PC-3 (cell line): ENCODE results near the gene ST6GALNAC5. TPM values are rescaled to one million over a fixed set of nuclear protein-coding genes. Genes with fewer than 3 reads are reported as not detected.

Source experiments
- ATAC-seq: fragments of 200-7000 bp; cut with Tn5 transposase; 2 replicates; pipeline ENCODE4 v1.9.1; 2020; ENCODE audit warnings: mild to moderate bottlenecking, moderate library complexity
- BruUV-seq: library from RNA; stranded (reverse); fragments of 400-500 nt; replicated peaks from 2 replicates; lab custom pipeline; 2021; lab: Mats Ljungman, UMichigan
- CTCF ChIA-PET: fragments of 300-600 bp; sonication (Branson Sonifier 250); formaldehyde crosslinking; loops from one replicate; lab custom pipeline; 2022; ENCODE audit warnings: antibody characterized with exemption; lab: Charles Lee
- POLR2A ChIA-PET: fragments of 300-600 bp; sonication (Branson Sonifier 250); formaldehyde crosslinking; loops from one replicate; lab custom pipeline; 2022; ENCODE audit warnings: antibody characterized with exemption; ENCODE audit not compliant: unreplicated experiment; lab: Charles Lee
- DNase-seq: peaks from one replicate; pipeline ENCODE4 v3.0.0-alpha.2; 2015
- H2AFZ ChIP-seq: fragments of 300-600 bp; sonication (generic); 2 replicates; pipeline ENCODE4 v1.6.0; 2016; ENCODE audit warnings: antibody characterized with exemption, low read length
- H3F3A ChIP-seq: fragments of 300-600 bp; sonication (generic); one replicate; pipeline ENCODE4 v1.6.0; 2017; ENCODE audit warnings: antibody characterized with exemption, low read length, control low read depth, mild to moderate bottlenecking; ENCODE audit not compliant: unreplicated experiment
- H3K27ac ChIP-seq: fragments of 300-600 bp; sonication (generic); 2 replicates; pipeline ENCODE4 v1.5.1; 2016; ENCODE audit warnings: mild to moderate bottlenecking, low read length
- H3K27me3 ChIP-seq: fragments of 300-600 bp; sonication (generic); 2 replicates; pipeline ENCODE4 v1.6.1; 2016; ENCODE audit warnings: low read length, mixed read lengths
- H3K36me3 ChIP-seq: fragments of 300-600 bp; sonication (generic); 2 replicates; pipeline ENCODE4 v1.6.1; 2016; ENCODE audit warnings: low read depth, mixed run types, low read length, mixed read lengths
- H3K4me1 ChIP-seq: fragments of 300-600 bp; sonication (generic); 2 replicates; pipeline ENCODE4 v1.5.1; 2016; ENCODE audit warnings: low read length; ENCODE audit not compliant: insufficient read depth
- H3K4me2 ChIP-seq: fragments of 300-600 bp; sonication (generic); 2 replicates; pipeline ENCODE4 v1.6.0; 2016; ENCODE audit warnings: low read length
- H3K4me3 ChIP-seq: fragments of 300-600 bp; sonication (generic); 2 replicates; pipeline ENCODE4 v1.5.1; 2016; ENCODE audit warnings: mild to moderate bottlenecking, low read length, mixed read lengths
- H3K79me2 ChIP-seq: fragments of 300-600 bp; sonication (generic); 2 replicates; pipeline ENCODE4 v1.6.1; 2017; ENCODE audit warnings: low read length, mixed read lengths
- H3K9ac ChIP-seq: fragments of 300-600 bp; sonication (generic); 2 replicates; pipeline ENCODE4 v1.6.0; 2016; ENCODE audit warnings: mild to moderate bottlenecking, low read length
- H3K9me2 ChIP-seq: fragments of 300-600 bp; sonication (generic); replicated peaks from 2 replicates; pipeline ENCODE4 v1.6.1; 2016; ENCODE audit warnings: mixed run types, low read length, mixed read lengths
- H3K9me3 ChIP-seq: fragments of 300-600 bp; sonication (generic); 2 replicates; pipeline ENCODE4 v1.6.1; 2016; ENCODE audit warnings: low read length, mixed read lengths
- H4K20me1 ChIP-seq: fragments of 300-600 bp; sonication (generic); 2 replicates; pipeline ENCODE4 v1.6.1; 2016; ENCODE audit warnings: low read length, mixed read lengths
- CTCF ChIP-seq: fragments of 300-600 bp; sonication (generic); conservative IDR thresholded peaks from 2 replicates; pipeline ENCODE4 v1.5.1; 2017; ENCODE audit warnings: antibody characterized with exemption, low read depth, mild to moderate bottlenecking, low read length
- EZH2 ChIP-seq: fragments of 300-600 bp; sonication (generic); IDR thresholded peaks from one replicate; pipeline ENCODE4 v1.6.1; 2017; ENCODE audit warnings: antibody characterized with exemption, mild to moderate bottlenecking, low read length; ENCODE audit not compliant: unreplicated experiment
- EZH2phosphoT487 ChIP-seq: fragments of 300-600 bp; sonication (generic); IDR thresholded peaks from 2 replicates; pipeline ENCODE4 v1.6.1; 2018; ENCODE audit warnings: mild to moderate bottlenecking, antibody characterized with exemption, low read length, borderline replicate concordance
- intact Hi-C: fragments of 100-400 bp; cut with micrococcal nuclease; formaldehyde crosslinking; loops from 2 replicates; pipeline ENCODE4 v1.9.0; 2023
- total RNA-seq: library from RNA; depleted of rRNA; stranded (reverse); fragments of >200 nt; gene quantifications from 2 replicates; pipeline ENCODE4 v1.2.3, GENCODE V29; 2014

The ST6GALNAC5 gene
- total RNA-seq, 1 experiment from 2014 or later: 0.36 TPM

GRCh38 chr1:76939050-76939816 is 72.0 kb downstream of the ST6GALNAC5 start:
- no peaks in the 10 kb centered on the region for H3K9me3 ChIP-seq
- intact Hi-C loops: no loop called here
- H3F3A ChIP-seq: no peaks in the 10 kb centered on the region
- DNase-seq (no peak), ATAC-seq (no peak)
- no peaks in the 10 kb centered on the region for H4K20me1 ChIP-seq
- H3K4me2 ChIP-seq: no peak overlapping the region
- POLR2A ChIA-PET: no interaction called here
- no peaks in the 10 kb centered on the region for H3K9me2 ChIP-seq
- no peak overlapping the region for H2AFZ ChIP-seq
- H3K9ac ChIP-seq: no peak overlapping the region
- no peaks in the 10 kb centered on the region for H3K79me2 ChIP-seq
- H3K36me3 ChIP-seq: no peaks in the 10 kb centered on the region
- CTCF ChIA-PET: no interaction called here
- no peaks in the 10 kb centered on the region for H3K4me1 ChIP-seq
- no TSS peak for BruUV-seq
- no peaks in the 10 kb centered on the region for H3K27me3 ChIP-seq
- TF ChIP-seq CTCF: no peak
- TF ChIP-seq EZH2: no peak
- TF ChIP-seq EZH2phosphoT487: no peak
- no peak overlapping the region for H3K27ac ChIP-seq
- H3K4me3 ChIP-seq: no peak overlapping the region

GRCh38 chr1:76939817-76940216 is 72.5 kb downstream of the ST6GALNAC5 start:
- CTCF ChIA-PET: no interaction called here
- intact Hi-C loops: no loop called here
- no TSS peak for BruUV-seq

More at GRCh38 chr1:76939817-76940216, 72.5 kb downstream of the ST6GALNAC5 start:
- no peak overlapping the region for H3K9ac ChIP-seq
- no peak overlapping the region for H2AFZ ChIP-seq
- no peaks in the 10 kb centered on the region for H3K9me2 ChIP-seq
- H3K79me2 ChIP-seq: no peaks in the 10 kb centered on the region
- H3K4me3 ChIP-seq: no peak overlapping the region
- no peaks in the 10 kb centered on the region for H3K4me1 ChIP-seq
- TF ChIP-seq EZH2phosphoT487: no peak
- TF ChIP-seq EZH2: no peak
- TF ChIP-seq CTCF: no peak
- DNase-seq (no peak), ATAC-seq (no peak)
- POLR2A ChIA-PET: no interaction called here
- no peak overlapping the region for H3K4me2 ChIP-seq
- no peak overlapping the region for H3K27ac ChIP-seq
- H3K9me3 ChIP-seq: no peaks in the 10 kb centered on the region
- H3K36me3 ChIP-seq: no peaks in the 10 kb centered on the region
- H4K20me1 ChIP-seq: no peaks in the 10 kb centered on the region
- no peaks in the 10 kb centered on the region for H3F3A ChIP-seq
- no peaks in the 10 kb centered on the region for H3K27me3 ChIP-seq
